GM18498 (cell line): ENCODE data around the gene GAGE12E.
"Not testable (repeated sequence)": the region's sequence is repeated elsewhere in the genome, so short reads cannot be mapped to it uniquely, and the experiment has no call there.

Experiments
- ATAC-seq: cut with Tn5 transposase; IDR thresholded peaks from one replicate; pipeline ENCODE4 v1.9.1; 2021; ENCODE audit warnings: mild to moderate bottlenecking, moderate library complexity; ENCODE audit not compliant: unreplicated experiment

GAGE12E gene

GRCh38 chrX:49550989-49551388 is at the start of gene GAGE12E:
GAGE12E (plus strand) TSS chrX:49551289; CDS start chrX:49552444, 1,155 bp downstream.
- not testable (repeated sequence) for ATAC-seq

- not testable (repeated sequence) for ATAC-seq
These were observed 19.2 kb upstream of the GAGE12E start, which contains the start of gene GAGE12C for GRCh38 chrX:49531877-49532276. GAGE12C (plus strand) TSS chrX:49532177; CDS start chrX:49533332, 1,155 bp downstream.

- not testable (repeated sequence) for ATAC-seq
These were observed 9.7 kb upstream of the GAGE12E start, which contains the start of gene GAGE12D for GRCh38 chrX:49541433-49541832. GAGE12D (plus strand) TSS chrX:49541733; CDS start chrX:49542888, 1,155 bp downstream.

GRCh38 chrX:49560542-49560941 is 9.5 kb downstream of the GAGE12E start, which contains the start of gene GAGE12F:
GAGE12F (plus strand) TSS chrX:49560842; CDS start chrX:49561997, 1,155 bp downstream.
- ATAC-seq: not testable (repeated sequence)

- ATAC-seq: not testable (repeated sequence)
These were observed 17.6 kb downstream of the GAGE12E start for GRCh38 chrX:49568728-49569127.

GRCh38 chrX:49569152-49569551 is 18.1 kb downstream of the GAGE12E start:
- not testable (repeated sequence) for ATAC-seq

GRCh38 chrX:49570100-49570499 is 19.0 kb downstream of the GAGE12E start, which contains the start of gene GAGE12G:
GAGE12G (plus strand) TSS chrX:49570400; CDS start chrX:49571555, 1,155 bp downstream.
- not testable (repeated sequence) for ATAC-seq

- ATAC-seq: not testable (repeated sequence)
These were observed 28.6 kb downstream of the GAGE12E start, which contains the start of gene GAGE12H for GRCh38 chrX:49579649-49580048. GAGE12H (plus strand) TSS chrX:49579949; CDS start chrX:49581104, 1,155 bp downstream.

- not testable (repeated sequence) for ATAC-seq
These were observed 38.1 kb downstream of the GAGE12E start, which contains the start of gene GAGE2A for GRCh38 chrX:49589196-49589595. GAGE2A (plus strand) TSS chrX:49589496; CDS start chrX:49590651, 1,155 bp downstream.

GRCh38 chrX:49589769-49590478 is 38.8 kb downstream of the GAGE12E start:
- not testable (repeated sequence) for ATAC-seq

- ATAC-seq: not testable (repeated sequence)
These were observed 39.4 kb downstream of the GAGE12E start for GRCh38 chrX:49590488-49590887.

- ATAC-seq: not testable (repeated sequence)
These were observed 47.6 kb downstream of the GAGE12E start, which contains the start of gene GAGE1 for GRCh38 chrX:49598720-49599119. GAGE1 (plus strand) TSS chrX:49599020; CDS start chrX:49600175, 1,155 bp downstream.
